ENCODE results near the gene XYLT2.

DNA sequence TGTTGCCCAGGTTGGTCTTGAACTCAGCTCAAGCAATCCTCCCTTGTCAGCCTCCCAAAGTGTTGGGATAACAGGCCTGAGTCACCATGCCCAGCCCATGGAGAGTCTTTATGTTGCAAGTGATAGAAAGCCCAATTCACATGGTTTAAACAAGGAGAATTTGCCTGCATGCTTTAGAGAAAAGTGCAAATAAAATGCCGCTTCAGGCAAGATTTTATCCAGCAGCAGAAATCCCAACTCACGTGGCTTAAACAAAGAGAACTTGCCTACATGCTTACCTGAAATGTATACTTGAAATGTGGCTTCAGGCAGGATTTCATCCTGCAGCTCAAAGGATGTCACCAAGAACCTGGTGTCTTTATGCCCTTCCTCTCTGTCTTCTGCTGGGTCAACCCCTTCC is 28.8 kb upstream of the XYLT2 start:
- no peak for TF ChIP-seq POLR2AphosphoS5 (IDR thresholded peaks at IDR 0.05; ENCODE audit: low read depth, low read length)
- TF ChIP-seq, protein P1, sequence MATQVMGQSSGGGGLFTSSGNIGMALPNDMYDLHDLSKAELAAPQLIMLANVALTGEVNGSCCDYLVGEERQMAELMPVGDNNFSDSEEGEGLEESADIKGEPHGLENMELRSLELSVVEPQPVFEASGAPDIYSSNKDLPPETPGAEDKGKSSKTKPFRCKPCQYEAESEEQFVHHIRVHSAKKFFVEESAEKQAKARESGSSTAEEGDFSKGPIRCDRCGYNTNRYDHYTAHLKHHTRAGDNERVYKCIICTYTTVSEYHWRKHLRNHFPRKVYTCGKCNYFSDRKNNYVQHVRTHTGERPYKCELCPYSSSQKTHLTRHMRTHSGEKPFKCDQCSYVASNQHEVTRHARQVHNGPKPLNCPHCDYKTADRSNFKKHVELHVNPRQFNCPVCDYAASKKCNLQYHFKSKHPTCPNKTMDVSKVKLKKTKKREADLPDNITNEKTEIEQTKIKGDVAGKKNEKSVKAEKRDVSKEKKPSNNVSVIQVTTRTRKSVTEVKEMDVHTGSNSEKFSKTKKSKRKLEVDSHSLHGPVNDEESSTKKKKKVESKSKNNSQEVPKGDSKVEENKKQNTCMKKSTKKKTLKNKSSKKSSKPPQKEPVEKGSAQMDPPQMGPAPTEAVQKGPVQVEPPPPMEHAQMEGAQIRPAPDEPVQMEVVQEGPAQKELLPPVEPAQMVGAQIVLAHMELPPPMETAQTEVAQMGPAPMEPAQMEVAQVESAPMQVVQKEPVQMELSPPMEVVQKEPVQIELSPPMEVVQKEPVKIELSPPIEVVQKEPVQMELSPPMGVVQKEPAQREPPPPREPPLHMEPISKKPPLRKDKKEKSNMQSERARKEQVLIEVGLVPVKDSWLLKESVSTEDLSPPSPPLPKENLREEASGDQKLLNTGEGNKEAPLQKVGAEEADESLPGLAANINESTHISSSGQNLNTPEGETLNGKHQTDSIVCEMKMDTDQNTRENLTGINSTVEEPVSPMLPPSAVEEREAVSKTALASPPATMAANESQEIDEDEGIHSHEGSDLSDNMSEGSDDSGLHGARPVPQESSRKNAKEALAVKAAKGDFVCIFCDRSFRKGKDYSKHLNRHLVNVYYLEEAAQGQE (IDR thresholded peaks at IDR 0.05; ENCODE audit: insufficient read depth in 1 of 2, low read depth in 2 of 2, low read length in 1 of 2) = no peak
- no peak for TF ChIP-seq CTCF (IDR thresholded peaks at IDR 0.05)

All from Panc1 (cell line).